Large intestine (tissue), 3 donors: ENCODE data around the gene ZNF385B. TPM values are rescaled to one million over a fixed set of nuclear protein-coding genes. Genes with fewer than 3 reads are reported as not detected.

Experiments
- DNase-seq, 2 donors: peaks; one replicate each; pipeline versions ENCODE4 v3.0.0 to v3.0.0-alpha.2; 2013
- H3K27ac ChIP-seq: one replicate; pipeline ENCODE4 v1.5.1; 2013; ENCODE audit warnings: low read length
- H3K27me3 ChIP-seq: 2 replicates; pipeline ENCODE4 v1.6.1; 2013; ENCODE audit warnings: low read length; ENCODE audit not compliant: control insufficient read depth, insufficient read depth
- H3K36me3 ChIP-seq: 2 replicates; pipeline ENCODE4 v1.6.1; 2013; ENCODE audit warnings: low read length; ENCODE audit not compliant: control insufficient read depth, insufficient read depth
- H3K4me1 ChIP-seq: one replicate; pipeline ENCODE4 v1.6.1; 2013; ENCODE audit warnings: low read length; ENCODE audit not compliant: control insufficient read depth, insufficient read depth
- H3K4me3 ChIP-seq: one replicate; pipeline ENCODE4 v1.5.1; 2013; ENCODE audit warnings: low read length
- H3K9me3 ChIP-seq: one replicate; pipeline ENCODE4 v1.6.1; 2013; ENCODE audit warnings: mild to moderate bottlenecking, low read depth, low read length, moderate library complexity; ENCODE audit not compliant: control insufficient read depth
- WGBS: methylation state at CpG from one replicate; pipeline ENCODE4 v1.1.5; 2013; ENCODE audit warnings: low lambda C conversion rate; ENCODE audit not compliant: insufficient coverage; 5-methylcytosine and 5-hydroxymethylcytosine counted together
- polyA plus RNA-seq: library from polyadenylated mRNA; unstranded; fragments of 120-200 nt; gene quantifications from one replicate; pipeline ENCODE4 v1.2.1, GENCODE V29; 2013

The ZNF385B gene
- polyA plus RNA-seq, 1 donor, result 2.0 TPM

- WGBS, result 100% methylated on average over 2 of the region's 2 CpGs
These were observed 175.3 kb downstream of the ZNF385B start for GRCh38 chr2:179686069-179686468.

DNA sequence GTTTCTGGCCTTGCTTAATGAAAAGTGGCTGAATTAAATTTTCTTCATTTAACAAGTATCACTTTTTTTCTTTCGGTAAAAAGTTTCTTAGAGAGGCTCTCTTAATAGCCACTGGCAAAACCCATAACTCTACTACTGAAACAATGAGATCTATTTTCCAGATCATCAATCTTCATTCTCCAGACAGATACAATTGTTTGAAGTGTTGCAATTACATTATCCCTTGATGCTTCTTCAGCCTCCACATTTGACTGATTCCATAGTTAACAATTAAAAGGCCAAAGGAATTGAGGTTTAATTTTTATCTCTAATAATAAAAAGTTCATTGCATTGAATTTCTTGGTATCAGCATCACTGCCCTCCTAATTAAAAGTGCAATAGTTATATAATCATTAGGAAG is 176.3 kb downstream of the ZNF385B start:
- WGBS, result 38% methylated on average over 1 of the region's 1 CpG
- Histone ChIP-seq H3K9me3 (no peaks in the 10 kb centered on the region), H3K27ac (no peak overlapping the region), H3K27me3 (no peaks in the 10 kb centered on the region), H3K36me3 (no peaks in the 10 kb centered on the region), H3K4me3 (no peak overlapping the region), H3K4me1 (no peaks in the 10 kb centered on the region)
- DNase-seq, result no peak

More at GRCh38 chr2:179686069-179686468, 175.3 kb downstream of the ZNF385B start:
- Histone ChIP-seq H3K9me3 (no peaks in the 10 kb centered on the region), H3K36me3 (no peaks in the 10 kb centered on the region), H3K4me1 (no peaks in the 10 kb centered on the region), H3K27me3 (no peaks in the 10 kb centered on the region), H3K4me3 (no peak overlapping the region), H3K27ac (no peak overlapping the region)
- no peak for DNase-seq

DNA sequence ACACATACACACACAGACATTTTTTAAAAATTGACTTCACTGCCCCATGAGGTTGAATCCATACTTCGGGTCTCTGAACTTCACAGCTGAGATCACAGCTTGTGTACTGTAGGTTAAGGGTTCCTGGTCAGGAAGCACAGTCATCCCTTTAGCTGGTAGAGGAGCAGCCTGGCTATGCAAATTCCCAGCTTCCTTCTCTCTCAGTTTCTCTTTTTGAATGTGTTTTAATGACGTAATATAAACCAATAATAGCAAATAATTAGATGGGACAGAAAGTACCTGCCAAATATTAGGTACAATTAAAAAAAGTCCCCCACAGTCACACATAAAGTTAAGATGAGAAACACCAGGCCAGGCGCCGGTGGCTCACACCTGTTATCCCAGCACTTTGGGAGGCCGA is 178.7 kb downstream of the ZNF385B start:
- WGBS, result no CpG with 5 or more reads among the region's 5 CpGs
- no peaks in the 10 kb centered on the region for H3K9me3 ChIP-seq
- no peak for DNase-seq

DNA sequence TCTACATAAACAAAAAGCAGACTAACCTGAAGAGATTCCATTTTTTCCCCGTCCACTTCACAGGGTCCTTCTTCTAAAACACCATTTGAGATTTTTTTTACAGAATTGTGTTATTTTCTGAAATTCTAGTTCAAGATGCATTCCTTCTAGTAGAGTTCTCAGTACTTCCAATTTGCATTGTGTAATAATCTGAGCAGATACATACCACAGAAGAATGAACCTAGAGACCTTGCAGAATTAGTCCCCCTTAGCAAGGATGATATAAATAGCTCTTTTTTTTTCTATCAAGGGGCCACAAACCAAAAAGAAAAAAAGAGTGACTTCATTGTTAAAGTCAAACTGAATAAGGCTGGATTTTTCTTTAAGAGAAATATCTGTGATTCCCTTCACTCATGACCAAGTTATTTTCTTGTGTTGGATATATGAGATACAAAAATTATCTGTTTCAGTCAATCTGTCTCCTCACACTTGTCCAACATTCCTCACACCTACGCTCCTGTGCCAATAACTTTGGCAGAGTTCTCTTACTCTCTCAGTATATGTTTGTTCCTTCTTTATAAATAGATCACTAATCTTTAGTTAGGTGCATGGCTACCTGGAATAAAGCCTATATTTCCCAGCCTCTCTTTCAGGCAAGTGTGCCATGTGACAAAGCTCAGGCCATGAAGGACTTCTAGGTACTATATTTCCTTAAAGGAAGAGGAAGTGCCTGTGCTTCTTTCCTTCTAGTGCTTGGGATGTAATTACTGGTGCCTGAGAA is 183.5 kb downstream of the ZNF385B start:
- H3K27ac ChIP-seq, result no peak overlapping the region
- H3K4me1 ChIP-seq, result no peaks in the 10 kb centered on the region
- no peaks in the 10 kb centered on the region for H3K9me3 ChIP-seq
- no peaks in the 10 kb centered on the region for H3K27me3 ChIP-seq
- H3K4me3 ChIP-seq, result no peak overlapping the region
- WGBS, result 100% methylated on average over 2 of the region's 2 CpGs
- H3K36me3 ChIP-seq, result no peaks in the 10 kb centered on the region
- no peak for DNase-seq

More for the DNA sequence above, 178.7 kb downstream of the ZNF385B start:
- no peaks in the 10 kb centered on the region for H3K4me1 ChIP-seq
- H3K27me3 ChIP-seq, result no peaks in the 10 kb centered on the region
- H3K4me3 ChIP-seq, result no peak overlapping the region
- H3K27ac ChIP-seq, result no peak overlapping the region
- no peaks in the 10 kb centered on the region for H3K36me3 ChIP-seq

DNA sequence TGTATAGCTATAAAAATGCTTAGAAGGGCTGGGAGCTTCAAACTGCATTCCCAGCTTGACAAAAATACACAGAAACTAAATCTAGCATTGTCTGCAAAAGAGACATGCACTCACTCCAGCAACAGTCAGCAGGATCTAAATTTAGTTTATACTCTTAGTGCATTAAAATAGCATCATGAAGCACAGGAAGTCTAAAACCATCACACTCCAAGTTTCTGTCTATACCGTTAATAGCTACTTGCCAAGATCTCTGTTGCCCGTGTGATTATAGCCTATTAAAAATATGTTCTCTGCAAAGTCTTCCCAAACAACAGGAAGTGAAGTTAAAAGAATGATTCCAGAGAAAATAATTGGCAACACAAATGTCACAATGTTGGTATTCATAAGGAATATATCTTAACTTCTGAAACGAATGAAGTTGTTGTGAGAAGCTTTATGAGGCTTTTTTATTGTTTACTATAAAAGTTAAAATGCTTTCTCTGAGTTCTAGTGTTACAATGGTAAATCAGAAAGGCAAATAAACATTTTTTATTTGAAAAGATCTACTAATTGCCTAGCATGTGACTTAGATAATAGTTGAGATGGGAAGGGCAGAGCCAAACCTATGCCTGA is 184.2 kb downstream of the ZNF385B start:
- H3K9me3 ChIP-seq, result no peaks in the 10 kb centered on the region
- no peaks in the 10 kb centered on the region for H3K27me3 ChIP-seq
- WGBS, result 60% methylated on average over 1 of the region's 3 CpGs
- H3K4me3 ChIP-seq, result no peak overlapping the region
- no peaks in the 10 kb centered on the region for H3K4me1 ChIP-seq
- H3K36me3 ChIP-seq, result no peaks in the 10 kb centered on the region
- no peak overlapping the region for H3K27ac ChIP-seq
- DNase-seq, result no peak

DNA sequence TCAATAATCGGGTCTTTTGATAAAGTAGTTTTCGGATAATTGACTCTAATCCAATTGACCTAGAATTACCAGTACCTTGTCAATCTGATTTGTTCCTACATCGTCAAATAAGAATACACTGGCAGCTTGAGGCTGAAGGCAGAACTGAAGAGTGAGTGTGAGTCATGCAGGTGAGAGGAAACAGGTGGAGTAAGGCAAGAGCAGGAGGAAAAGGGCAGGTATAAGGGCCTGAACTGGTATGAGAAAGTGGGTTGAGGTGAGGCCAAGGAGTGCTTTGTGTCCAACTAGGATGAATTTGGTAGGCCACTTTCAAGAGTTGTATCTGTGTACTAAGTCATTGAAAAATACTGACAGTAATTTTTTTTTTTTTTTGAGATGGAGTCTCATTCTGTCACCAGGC is 186.0 kb downstream of the ZNF385B start:
- H3K36me3 ChIP-seq, result no peaks in the 10 kb centered on the region
- no peak overlapping the region for H3K27ac ChIP-seq
- no peaks in the 10 kb centered on the region for H3K27me3 ChIP-seq
- peaks cover 4% of the 10 kb centered on the region for H3K4me1 ChIP-seq
- no CpG with 5 or more reads among the region's 3 CpGs for WGBS
- no peak for DNase-seq
- H3K4me3 ChIP-seq, result no peak overlapping the region
- no peaks in the 10 kb centered on the region for H3K9me3 ChIP-seq

GRCh38 chr2:179671043-179671981 is 190.1 kb downstream of the ZNF385B start:
- Histone ChIP-seq H3K4me1 (peaks cover 4% of the 10 kb centered on the region), H3K36me3 (no peaks in the 10 kb centered on the region), H3K27ac (no peak overlapping the region), H3K4me3 (no peak overlapping the region), H3K9me3 (peaks cover 3% of the 10 kb centered on the region), H3K27me3 (no peaks in the 10 kb centered on the region)
- no peak for DNase-seq
- 100% methylated on average over 2 of the region's 6 CpGs for WGBS

DNA sequence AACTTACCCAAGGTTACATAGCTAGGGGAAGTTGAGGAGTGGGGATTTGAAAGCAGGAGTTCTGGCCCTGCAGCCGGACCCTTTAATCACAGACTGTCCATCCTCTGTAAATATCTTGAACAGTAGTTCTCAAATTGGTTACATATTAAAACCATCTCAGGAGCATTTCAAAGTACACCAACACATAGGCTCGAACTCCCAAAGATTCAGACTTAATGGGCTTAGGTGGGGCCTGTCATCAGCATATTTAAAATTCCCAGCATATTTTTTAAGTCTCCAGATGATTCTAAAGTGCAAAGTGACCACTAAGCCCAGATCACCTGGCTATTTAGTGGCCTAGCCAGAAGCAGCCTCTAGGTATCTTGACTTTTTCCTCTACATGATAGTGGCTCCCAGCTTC is 192.2 kb downstream of the ZNF385B start:
- peaks cover 4% of the 10 kb centered on the region for H3K4me1 ChIP-seq
- H3K4me3 ChIP-seq, result no peak overlapping the region
- no peaks in the 10 kb centered on the region for H3K27me3 ChIP-seq
- H3K36me3 ChIP-seq, result no peaks in the 10 kb centered on the region
- DNase-seq, result peak in 1 of 2 donors; percentile 39
- WGBS, result no CpG with 5 or more reads among the region's 2 CpGs
- H3K9me3 ChIP-seq, result peaks cover 3% of the 10 kb centered on the region
- H3K27ac ChIP-seq, result no peak overlapping the region

DNA sequence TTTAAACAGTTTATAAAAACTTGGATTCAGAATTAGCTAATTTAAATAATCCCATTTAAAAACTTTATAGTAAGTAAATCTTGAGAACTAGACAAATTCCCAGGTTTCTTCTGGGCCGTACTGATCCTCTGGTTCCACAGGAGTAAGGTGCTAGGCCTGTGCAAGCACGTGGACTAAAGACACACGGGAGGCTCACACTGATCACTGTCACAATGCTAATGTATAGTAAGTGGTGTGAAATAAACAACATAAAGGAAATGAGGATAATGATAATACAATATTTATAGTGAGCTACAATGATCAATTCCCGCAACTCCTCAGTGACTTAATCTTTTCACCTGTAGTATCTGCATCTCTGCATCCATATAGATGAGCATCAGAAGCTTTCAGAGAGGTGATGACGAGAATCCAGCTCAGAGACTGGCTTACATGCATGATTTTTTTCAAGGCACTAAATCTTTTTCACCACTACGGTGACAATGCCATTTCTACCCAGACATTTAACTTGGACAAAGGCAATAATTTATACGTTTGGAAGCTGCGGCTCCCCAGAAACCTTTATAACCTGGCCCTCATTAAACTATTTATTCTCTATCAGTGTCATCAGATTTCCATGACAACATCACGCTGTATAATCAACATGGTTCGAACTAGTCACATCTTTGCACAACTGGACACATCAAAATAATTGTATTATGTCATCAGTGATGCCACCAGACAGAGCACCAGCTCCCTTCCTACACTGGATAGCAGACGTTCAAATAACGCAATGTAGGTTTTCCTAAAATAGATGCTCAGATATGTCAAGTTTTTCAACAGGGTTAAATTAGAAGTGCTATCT is 196.2 kb downstream of the ZNF385B start:
- Histone ChIP-seq H3K9me3 (peaks cover 3% of the 10 kb centered on the region), H3K27ac (no peak overlapping the region), H3K27me3 (no peaks in the 10 kb centered on the region), H3K4me3 (no peak overlapping the region), H3K36me3 (no peaks in the 10 kb centered on the region), H3K4me1 (no peaks in the 10 kb centered on the region)
- 88% methylated on average over 3 of the region's 12 CpGs for WGBS
- no peak for DNase-seq
